HG03175 (cell line): ENCODE measurements around the gene LCMT1.
"Not testable (repeated sequence)": the region's sequence is repeated elsewhere in the genome, so short reads cannot be mapped to it uniquely, and the experiment has no call there.

Source experiments
- ATAC-seq: cut with Tn5 transposase; IDR thresholded peaks from one replicate; pipeline ENCODE4 v1.9.1; 2021; ENCODE audit warnings: mild to moderate bottlenecking, moderate library complexity; ENCODE audit not compliant: unreplicated experiment

LCMT1 gene

DNA sequence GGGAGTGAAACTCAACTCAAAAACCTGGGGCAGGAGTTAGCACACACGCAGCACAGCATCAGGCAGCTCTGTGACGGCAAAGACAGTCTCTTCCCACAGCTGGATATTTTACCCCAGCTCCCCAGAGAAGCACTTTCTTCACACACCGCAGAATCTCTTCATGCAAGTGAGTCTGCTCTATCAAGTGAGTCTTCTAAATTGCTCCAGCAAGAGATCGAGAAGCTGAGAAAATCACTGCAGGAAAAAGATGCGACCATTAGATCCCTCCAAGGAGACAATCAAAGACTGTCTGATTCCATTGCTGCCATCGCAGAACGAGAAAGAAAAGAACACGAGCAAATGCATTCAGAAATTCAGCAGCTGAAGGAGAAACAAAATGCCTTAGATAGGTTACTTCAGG is 16.9 kb upstream of the LCMT1 start:
- no peak for ATAC-seq

DNA sequence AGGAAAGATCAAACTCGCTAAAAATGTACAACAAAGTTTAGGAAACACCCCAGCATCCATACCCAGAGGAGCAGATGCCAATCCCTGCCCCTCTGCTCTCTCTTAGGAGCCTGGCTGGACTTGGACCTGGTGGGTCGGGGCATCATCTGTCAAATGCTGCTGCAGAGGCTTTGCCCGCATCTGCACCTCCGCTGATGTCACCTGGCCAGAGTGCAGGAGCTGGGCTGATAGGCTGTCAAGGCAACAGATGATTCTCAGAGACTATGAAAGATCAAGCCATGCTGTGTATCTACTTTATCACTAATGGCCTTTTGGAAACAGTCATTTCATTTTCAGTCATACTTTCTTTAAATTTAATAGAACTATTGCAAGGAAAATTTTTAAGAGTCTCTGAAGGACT is 15.9 kb upstream of the LCMT1 start:
- no peak for ATAC-seq

DNA sequence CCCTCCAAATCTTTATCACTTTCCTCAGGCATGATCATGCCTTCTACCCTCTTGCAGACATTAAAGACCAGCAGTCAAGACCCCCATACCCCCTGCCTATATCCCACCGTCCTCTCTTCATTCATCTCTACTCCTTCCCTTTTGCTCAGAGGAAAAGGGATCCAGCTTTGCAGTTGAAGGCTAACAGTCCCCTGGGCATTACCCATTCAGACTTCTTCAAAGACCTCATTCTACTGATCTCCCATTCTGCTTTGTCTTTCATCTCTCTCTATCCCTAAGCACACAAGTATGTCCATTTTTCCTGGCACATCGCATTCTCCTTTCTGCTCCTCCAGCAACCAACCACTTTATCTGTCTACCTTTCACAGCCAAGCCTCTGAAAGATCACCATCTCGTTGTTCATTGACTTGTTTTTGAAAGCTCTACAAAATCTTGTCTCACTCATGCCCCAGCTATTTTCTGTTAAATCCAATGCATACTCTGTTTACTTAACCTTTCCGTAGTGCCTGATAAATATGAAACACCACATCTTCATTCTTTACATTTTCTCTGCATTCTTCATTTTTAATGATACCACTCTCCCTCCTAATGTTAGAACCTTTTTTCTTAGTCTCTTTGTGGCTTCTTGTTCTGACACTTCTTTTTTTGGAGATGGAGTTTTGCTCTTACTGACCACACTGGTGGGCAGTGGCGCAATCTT is 14.1 kb upstream of the LCMT1 start:
- ATAC-seq, result no peak

DNA sequence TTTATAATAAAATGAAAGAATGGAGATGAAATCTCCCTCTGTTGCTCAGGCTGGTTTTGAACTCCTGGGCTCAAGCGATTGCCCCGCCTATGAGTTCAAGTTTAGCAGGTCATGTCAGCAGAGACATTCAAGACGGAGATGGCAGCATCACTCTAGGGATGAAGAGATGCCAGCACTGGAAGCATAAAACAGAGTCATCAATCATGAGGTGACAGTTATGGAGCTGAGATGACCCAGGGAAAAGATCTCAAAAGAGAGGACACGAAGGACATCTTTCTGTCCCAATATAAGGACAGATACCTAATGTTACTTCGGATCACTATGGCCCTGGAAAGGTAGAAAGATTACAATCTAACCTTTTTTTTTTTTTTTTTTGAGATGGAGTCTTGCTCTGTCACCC is 11.0 kb upstream of the LCMT1 start:
- no peak for ATAC-seq

DNA sequence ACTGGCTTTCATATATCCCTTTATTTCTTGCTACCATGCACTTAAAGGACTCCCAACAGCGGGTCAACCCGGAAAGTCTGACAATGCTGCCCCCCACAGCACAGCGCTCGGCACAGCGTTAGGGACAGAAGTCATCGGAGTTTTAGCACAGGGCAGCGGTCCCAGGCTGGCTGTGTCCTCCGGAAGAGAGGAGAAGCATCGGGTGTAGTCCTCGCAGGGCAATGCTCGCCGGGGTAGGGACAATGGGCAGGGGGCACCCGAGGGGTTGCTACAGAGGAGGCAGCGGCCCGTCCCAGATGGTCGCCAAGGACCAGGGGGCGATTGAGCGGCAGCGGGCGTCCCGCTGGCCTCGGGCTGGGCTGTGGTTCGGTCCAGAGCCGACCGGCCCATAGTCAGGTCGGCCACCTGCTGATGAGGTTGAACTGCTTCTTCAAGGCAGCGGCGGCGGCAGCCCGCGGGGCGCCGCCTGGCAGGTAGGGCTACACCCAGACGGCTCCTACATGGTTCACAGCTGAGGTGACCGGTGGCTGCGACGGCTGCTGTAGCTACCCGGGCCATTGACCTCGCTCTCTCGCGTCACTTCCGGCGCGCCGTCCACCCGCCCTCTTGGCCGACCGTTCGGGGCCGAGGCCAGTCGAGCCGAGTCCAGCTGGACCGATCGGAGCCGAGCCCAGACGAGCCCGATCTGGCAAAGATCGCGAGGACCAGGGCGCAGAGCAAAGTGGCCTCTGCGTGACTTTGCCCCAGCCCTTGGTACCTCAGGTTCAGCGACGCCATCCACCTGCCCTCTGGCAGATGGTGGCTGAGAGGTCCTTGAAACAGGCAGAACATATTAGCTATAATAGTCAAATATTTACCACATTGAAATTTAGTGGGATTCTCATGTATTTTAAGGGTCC is 4.7 kb upstream of the LCMT1 start:
- ATAC-seq, result peak; percentile 60

DNA sequence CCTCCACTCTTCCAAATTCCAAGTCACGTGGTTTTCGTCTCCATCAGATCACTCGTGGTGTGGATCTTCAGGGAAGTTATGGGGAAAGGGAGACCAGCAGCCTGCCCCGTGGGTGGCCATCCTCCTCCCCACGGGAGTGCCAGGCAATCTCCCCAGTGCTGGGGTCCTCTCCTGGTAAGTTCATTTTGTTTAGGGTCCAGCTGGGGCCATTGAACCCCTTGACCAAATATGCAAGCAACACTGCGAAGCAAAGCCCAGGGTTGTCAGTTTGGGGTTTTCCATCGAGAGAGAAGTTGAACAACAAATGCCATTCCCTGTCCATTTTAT is 4.1 kb upstream of the LCMT1 start:
- no peak for ATAC-seq

DNA sequence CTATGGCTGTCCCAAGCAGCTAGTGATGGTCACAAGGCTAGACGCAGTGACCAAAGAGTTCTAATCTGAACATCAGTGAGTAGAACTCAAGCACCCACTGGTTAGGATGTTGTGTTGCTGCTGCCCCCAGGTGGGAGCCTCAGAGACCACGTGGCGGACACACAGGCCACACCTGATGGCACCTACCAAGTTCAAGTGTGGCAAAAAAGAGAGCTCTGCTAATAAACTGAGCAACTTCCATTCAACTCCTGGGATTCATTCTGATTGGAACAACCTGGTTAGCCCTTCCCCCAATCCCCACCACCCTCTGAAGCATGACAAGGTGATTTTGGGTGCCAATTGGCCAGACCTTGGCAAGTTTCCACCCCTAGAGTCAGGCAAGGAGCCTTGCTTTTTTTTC is 3.5 kb upstream of the LCMT1 start:
- ATAC-seq, result no peak

DNA sequence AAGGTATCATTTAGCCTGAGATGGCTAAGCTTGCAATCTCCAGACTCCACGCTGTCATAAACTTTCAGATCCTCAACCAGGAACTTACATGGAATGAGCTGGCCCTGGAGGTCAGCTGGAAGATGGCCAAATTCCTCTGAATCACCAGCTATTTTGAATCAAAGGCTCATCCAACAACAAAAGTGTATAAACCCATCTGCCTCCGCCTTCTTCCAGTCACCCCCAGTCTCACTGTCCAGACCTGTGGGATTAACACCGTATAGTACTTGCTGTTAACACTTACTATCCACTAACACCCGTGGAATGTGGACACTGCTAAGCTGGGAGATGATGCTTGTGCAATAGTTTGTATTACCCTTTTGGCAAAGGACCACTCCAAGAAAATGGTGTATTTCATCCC is 1.9 kb upstream of the LCMT1 start:
- ATAC-seq, result no peak

DNA sequence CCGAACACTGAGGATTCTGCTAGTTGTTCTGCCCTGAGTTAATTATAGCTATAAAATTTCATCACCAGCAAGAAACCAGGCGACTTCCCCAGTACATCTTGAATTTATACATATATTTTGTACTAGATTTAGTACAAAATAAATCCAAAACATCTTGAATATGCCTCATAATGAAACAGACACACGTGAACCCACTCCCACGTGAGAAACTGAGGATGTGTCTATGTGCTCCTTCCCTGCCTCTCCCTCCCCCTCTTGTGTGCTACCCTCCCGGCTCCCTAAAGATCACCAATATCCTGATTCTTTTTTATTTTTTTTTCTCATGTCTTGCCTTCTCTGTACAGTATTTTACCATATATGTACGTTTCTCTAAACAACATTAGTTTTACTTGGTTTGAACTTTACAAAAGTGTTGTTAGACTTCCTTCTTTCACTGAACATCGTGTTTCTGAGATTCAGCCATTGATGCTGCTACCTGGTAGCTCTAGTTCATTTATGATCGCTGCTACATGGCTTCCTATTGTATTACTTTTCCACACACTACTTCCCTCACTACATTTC is 1.1 kb upstream of the LCMT1 start:
- ATAC-seq, result no peak

DNA sequence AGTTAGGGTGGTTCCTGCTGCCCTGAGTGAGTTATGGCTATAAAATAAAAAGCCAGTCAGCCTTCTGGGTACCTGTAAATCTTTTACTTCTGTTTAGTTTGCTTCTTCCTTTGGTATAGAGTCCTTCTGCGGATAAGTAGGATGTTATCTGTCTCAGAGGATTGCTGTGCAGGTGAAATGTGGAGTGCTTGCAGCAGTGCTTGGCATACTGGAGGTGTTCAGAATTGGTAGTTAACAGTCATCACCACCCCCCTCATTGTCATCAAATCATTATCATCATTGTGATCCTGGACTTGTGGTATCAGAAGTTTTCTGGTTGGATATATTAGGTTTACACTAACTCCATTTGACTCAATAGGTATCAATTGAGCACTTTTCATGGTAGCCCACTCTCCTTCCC is 2.6 kb downstream of the LCMT1 start:
- ATAC-seq, result no peak

DNA sequence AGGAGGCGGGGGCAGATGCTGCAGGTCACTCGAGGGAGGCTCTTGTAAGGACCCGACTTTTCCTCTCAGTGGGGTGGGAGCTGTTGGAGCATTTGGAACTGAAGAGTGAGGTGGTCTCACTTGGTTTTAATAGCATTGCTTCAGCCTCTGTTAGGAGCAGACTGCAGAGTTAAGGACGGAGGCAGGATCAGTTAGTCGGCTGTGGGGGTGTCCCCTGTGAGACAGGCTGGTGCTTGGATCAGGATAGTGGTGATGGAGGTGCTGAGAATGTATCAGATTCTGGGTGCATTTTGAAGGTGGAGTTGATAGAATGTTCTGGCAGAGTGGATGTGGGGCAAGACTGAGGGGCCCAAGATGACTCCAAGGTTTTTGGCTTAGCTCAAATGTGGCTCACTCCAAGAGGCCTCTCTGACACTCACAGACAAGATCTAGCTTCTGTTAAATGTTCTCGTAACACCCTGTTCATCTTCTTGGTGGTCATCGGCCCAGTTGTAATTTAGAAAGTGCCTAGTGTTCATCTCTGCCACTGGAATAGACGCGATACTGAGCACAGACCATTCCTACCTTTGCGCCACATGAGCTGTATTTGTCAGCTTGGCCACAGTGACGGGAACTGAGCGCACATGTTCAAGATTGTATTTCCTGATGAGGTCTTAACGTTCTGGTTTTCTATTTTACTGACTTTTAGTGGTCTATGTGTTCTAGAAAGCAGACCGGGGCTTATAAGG is 7.5 kb downstream of the LCMT1 start:
- no peak for ATAC-seq

DNA sequence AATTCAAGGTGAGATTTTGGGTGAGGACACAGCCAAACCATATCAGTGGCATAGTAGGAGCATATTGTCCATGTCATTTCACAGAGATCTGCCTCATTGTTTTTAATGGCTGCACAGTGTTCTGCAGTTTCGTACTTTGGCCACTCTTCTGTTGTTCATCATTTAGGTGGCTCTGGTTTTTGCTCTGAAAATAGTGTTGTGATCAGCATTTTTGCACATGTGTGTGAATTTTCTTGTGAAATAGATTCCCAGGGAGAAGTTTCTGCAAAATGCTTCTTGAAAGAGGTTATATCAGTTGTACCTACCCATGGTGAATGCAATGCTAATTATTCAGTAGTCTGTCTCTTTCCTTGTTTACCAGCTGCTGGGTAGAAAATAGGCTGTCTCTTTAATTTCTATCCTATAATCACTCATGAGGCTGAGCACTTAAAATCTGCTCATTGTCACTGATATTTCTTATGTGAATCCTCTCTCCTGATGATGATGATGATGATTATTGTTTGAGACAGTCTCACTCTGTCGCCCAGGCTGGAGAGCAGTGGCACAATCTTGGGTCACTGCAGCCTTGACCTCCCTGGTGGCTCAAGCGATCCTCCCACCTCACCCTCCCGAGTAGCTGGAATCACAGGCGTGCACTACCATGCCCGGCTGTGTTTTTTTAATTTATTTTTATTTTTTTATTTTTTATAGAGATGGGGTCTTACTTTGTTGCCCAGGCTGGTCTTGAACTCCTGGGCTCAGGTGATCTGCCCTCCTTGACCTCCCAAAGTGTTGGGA is 10.5 kb downstream of the LCMT1 start:
- ATAC-seq, result no peak

DNA sequence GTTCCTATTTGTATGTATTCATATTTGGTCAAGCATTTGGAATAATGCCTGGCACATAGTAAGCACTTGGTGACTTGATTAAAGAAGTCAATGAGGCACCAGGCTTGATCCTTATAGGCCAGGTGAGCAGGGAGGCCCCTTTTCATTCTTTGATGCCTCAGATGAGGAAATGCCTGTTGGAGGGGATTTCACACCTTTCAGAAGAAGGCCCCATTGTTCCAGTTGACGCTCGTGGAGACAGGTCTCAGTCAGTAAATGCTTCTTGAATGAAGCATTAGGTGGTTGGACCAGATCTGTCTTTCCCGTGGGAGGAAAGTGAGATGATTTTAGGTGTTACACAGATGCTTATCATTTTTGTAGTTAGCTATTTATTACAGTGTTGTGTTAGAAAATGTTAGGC is 13.0 kb downstream of the LCMT1 start:
- no peak for ATAC-seq

DNA sequence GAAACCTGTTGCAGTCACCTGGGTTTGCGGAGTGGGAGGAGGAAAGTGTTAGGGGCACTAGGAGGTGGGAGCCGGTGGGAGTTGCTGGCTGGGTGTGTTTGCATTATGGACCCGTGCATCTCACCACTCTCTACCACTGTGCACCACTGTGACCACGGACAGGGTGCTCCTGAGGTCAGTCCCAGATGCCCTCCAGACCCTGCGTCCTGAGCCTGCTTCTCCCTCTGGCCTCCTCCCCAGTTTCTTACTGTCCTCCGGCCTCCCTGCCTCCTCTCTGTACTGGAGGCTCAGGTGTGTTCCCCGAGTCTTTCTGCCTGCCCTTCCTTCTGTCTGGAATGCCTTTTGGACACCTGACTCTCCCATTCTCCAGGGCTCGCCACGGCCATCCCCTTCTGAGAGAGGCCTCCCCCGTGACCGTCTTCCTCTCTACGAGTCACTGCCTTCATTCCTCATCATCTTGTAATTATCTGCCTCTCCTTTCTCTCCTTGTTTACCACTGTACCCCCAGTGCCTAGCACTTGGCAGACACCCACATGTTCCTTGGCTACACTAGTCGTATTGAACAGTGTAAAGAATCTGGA is 14.6 kb downstream of the LCMT1 start:
- ATAC-seq, result not testable (repeated sequence)

DNA sequence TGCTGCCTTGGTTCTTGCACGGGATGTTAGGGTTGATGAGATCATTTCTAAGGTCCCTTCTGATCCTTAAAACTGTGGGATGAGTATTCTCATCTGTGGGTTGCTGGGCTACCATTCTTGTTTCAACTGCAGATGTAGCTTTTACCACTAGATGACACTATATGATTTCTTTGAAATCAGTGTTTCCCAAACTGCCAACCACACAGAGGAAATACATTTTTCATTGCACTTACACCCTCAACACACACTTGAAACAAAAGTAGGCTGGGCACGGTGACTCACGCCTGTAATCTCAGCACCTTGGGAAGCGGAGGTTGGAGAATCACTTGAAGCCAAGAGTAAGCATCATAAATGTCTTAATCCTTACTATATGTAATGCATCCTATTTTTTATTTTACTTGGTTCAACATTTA is 15.3 kb downstream of the LCMT1 start:
- ATAC-seq, result no peak

DNA sequence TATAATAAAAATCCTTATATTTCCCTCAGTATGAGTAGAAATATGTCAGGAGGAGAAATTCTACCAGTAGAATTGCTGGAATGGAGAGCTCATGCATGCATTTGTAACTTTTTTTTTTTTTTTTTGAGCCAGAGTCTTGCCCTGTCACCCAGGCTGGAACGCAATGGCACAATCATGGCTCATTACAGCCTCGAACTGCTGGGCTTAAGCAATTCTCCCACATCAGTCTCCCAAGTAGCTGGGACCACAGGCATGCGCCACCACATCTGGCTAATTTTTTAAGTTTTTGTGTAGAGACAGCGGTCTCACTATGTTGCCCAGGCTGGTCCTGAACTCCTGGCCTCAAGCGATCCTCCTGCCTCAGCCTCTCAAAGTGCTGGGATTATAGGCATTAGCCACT is 21.2 kb downstream of the LCMT1 start:
- ATAC-seq, result not testable (repeated sequence)

DNA sequence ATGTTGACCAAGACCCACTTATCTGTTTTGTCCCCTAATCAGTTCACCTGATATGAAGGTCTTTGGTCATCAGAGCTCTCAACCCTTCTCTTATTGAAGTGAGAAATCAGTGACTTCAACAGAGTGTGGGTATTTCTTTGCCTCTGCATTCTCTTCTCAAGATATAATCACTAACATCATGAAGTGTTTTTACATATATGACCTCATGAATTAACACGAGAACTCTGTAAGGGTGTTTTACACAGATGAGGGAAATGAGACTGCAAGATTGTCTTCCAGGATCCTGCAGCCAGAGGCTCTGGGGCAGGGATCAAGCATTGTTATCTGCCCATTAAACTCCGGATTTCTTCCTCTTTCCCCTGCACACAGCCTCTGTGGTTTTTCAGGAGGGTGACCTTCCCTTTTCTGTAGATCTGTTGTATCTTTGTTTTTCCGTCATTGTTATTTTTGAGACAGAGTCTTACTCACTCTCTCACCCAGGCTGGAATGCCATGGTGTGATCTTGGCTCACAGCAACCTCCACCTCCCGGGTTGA is 22.7 kb downstream of the LCMT1 start:
- no peak for ATAC-seq

DNA sequence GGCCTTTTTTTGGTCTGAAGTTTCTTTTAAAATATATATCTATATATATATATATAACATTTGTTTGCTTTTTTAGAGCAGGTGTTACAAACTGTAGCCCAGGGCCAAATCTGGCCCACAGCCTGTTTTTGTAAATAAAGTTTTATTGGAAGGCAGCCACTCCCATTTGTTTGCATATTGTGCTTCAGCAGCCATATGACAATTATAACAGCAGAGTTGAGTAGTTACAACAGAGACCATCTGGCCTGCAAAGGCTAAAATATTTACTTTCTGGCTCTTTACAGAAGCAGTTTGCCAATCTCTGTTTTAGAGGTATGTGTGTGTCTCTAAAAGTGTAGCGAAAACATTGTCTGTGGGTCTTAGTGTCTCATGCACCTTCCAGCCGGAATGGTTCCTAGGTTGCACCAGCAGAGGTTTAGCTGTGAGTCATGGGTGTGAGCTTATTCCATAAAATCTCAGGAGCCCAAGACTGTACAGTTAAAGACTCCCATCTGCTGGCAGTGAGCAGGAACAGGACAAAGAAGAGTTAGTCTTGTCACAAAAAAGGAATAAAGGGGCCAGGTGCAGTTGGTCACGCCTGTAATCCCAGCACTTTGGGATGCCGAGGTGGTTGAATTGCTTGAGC is 23.8 kb downstream of the LCMT1 start:
- ATAC-seq, result no peak

DNA sequence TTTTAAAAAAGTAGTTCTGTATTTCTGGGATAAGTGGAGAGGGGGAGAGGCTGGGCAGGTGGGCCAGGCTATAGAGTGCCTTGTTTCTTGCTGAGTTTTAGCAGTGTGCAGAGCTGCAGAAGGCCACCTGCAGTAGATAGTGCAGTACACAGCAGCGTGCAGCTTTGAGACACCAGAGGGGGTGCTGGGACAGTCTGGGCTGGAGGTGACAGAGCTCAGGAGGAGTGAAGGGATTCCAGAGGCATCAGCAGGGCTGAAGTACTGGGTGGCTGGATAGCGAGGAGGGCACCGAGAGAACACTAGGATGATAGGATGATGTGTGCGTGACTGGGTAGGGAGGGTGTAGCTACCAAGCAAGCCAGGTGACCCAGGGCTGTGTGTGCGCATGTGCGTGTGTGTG is 26.6 kb downstream of the LCMT1 start:
- ATAC-seq, result no peak

DNA sequence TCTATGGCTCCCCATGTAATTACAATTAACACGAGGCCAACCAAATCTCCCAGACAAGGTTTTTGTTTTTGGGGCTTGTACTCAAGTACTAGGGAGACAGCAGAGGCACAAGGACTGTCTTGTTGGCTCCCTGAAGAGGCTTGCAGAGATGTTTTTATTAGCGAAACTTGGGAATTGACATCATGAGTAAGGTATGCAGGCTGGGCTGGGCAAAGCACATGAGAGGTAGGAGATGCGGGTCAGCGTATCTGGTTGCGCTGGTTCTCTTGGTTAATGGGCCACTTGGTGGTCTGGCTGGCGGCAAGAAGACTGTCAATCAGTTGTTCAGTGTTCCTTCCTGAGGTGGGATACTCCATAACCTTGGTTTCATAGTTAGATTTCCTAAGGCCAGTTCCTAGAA is 28.9 kb downstream of the LCMT1 start:
- no peak for ATAC-seq
